IMR-90 (cell line): ENCODE results near the gene BCL6.

Source experiments
- CEBPB ChIP-seq: IDR thresholded peaks from 2 replicates; pipeline ENCODE4 v1.6.1; 2012; ENCODE audit warnings: low read depth, low read length, improper control_type of control experiment
- CTCF ChIP-seq: conservative IDR thresholded peaks from 2 replicates; pipeline ENCODE4 v1.5.1; 2012; ENCODE audit warnings: mild to moderate bottlenecking, low read depth, low read length, improper control_type of control experiment
- NFE2L2 ChIP-seq: fragments of 150-350 bp; IDR thresholded peaks from 2 replicates; pipeline ENCODE4 v1.6.1; 2016; ENCODE audit warnings: low read depth, mild to moderate bottlenecking, low read length
- POLR2A ChIP-seq: IDR thresholded peaks from 2 replicates; pipeline ENCODE4 v1.6.1; 2012; ENCODE audit warnings: mild to moderate bottlenecking, low read depth, low read length
- RAD21 ChIP-seq: IDR thresholded peaks from 2 replicates; pipeline ENCODE4 v1.6.1; 2012; ENCODE audit warnings: low read length, improper control_type of control experiment

- TF ChIP-seq CTCF (no peak), CEBPB (no peak), NFE2L2 (no peak), RAD21 (no peak), POLR2A (no peak)
Measured at GRCh38 chr3:187700249-187700648, 45.0 kb downstream of the BCL6 start.
